GM23338 (cell line): ENCODE measurements around the gene PCSK4.

Source experiments
- CREB1 ChIP-seq: fragments of 250-450 bp; sonication (Bioruptor Pico); IDR thresholded peaks from 2 replicates; pipeline ENCODE4 v1.5.0; 2020; ENCODE audit warnings: low read depth, mild to moderate bottlenecking, moderate library complexity
- EZH2 ChIP-seq: fragments of 200-600 bp; sonication (generic); IDR thresholded peaks from one replicate; pipeline ENCODE4 v1.8.0; 2017; ENCODE audit warnings: antibody characterized with exemption, mild to moderate bottlenecking, low read depth; ENCODE audit not compliant: unreplicated experiment
- EZH2phosphoT487 ChIP-seq: fragments of 200-600 bp; sonication (generic); IDR thresholded peaks from one replicate; pipeline ENCODE4 v1.8.1; 2018; ENCODE audit warnings: antibody characterized with exemption; ENCODE audit not compliant: unreplicated experiment
- JUNB ChIP-seq: IDR thresholded peaks from one replicate; pipeline ENCODE4 v1.6.1; 2016; ENCODE audit warnings: antibody characterized with exemption; ENCODE audit not compliant: unreplicated experiment
- NANOG ChIP-seq: IDR thresholded peaks from 2 replicates; pipeline ENCODE4 v1.6.1; 2016; ENCODE audit warnings: antibody characterized with exemption, borderline replicate concordance
- POLR2AphosphoS5 ChIP-seq: IDR thresholded peaks from 2 replicates; pipeline ENCODE4 v1.6.1; 2016; ENCODE audit warnings: antibody characterized with exemption, low read depth
- STAT1 ChIP-seq: IDR thresholded peaks from one replicate; pipeline ENCODE4 v1.6.1; 2016; ENCODE audit warnings: antibody characterized with exemption; ENCODE audit not compliant: unreplicated experiment
- ZNF114 ChIP-seq: fragments of 250-450 bp; sonication (Bioruptor Pico); IDR thresholded peaks from 2 replicates; pipeline ENCODE4 v1.5.0; 2020; ENCODE audit warnings: mild to moderate bottlenecking, moderate library complexity
- ZNF331 ChIP-seq: fragments of 250-450 bp; sonication (Bioruptor Pico); IDR thresholded peaks from 2 replicates; pipeline ENCODE4 v1.5.0; 2020; ENCODE audit warnings: low read depth, mild to moderate bottlenecking, moderate library complexity
- TF ChIP-seq, protein P1 (sequence below), 2 experiments: fragments of 200-600 bp in 1 of 2; sonication (generic) in 1 of 2; conservative IDR thresholded peaks; 2 replicates each; pipeline versions ENCODE4 v1.5.1 to v1.6.1; 2016 to 2017; ENCODE audit warnings: antibody characterized with exemption in 2 of 2, low read depth in 2 of 2, mild to moderate bottlenecking in 2 of 2, moderate library complexity in 1 of 2
- TF ChIP-seq, protein P2 (sequence below): IDR thresholded peaks from one replicate; pipeline ENCODE4 v1.6.1; 2018; ENCODE audit warnings: antibody characterized with exemption; ENCODE audit not compliant: unreplicated experiment
- TF ChIP-seq, protein P3 (sequence below): IDR thresholded peaks from 2 replicates; pipeline ENCODE4 v1.6.1; 2016; ENCODE audit warnings: antibody characterized with exemption

DNA sequence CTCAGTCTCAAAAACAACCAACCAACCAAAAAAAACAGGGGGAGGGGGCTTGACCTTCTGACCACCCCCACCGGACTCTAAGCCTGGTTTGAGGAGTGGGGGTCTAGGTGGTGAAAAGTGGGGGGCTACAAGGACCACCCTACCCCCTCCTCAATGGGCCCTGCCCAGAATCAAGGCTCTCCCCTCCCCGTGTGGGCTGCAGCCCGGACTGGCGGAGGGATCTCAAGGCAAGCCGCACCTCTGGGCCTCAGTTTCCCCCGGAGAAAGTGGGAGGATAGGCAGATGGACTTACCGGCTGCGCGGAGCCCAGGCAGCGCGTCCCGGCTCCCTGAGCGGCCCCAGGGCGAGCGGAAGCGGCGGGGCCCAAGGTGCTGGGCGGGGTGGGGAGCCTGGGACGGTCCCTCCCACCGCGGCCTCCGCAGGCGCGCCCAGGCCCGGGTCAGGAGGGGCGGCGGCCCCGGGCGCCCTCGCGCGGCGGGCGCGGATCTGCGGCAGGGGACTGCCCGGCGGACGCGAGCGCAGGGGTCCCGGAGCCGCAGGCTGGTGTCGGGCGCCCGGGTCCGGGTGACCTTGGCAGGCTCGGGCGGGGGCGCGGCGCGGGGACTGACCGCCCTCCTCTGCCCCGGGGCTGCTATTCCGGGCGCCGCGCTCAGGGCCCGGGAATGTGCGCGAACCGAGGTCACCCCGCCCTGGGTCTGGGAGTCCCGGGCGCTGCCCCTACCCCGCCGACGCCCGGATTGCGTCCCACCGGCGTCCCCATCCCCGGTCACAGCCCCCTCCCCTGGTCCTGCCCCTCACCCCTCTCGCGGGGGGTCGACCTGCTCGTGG is 22.7 kb upstream of the PCSK4 start, which contains the start of gene ADAMTSL5:
- TF ChIP-seq EZH2 (no peak), EZH2phosphoT487 (no peak), POLR2AphosphoS5 (no peak), ZNF331 (CRISPR knock-in tag) (no peak), CREB1 (CRISPR knock-in tag) (no peak), JUNB (no peak), NANOG (no peak), STAT1 (no peak), ZNF114 (CRISPR knock-in tag) (no peak)
- TF ChIP-seq, protein P1, sequence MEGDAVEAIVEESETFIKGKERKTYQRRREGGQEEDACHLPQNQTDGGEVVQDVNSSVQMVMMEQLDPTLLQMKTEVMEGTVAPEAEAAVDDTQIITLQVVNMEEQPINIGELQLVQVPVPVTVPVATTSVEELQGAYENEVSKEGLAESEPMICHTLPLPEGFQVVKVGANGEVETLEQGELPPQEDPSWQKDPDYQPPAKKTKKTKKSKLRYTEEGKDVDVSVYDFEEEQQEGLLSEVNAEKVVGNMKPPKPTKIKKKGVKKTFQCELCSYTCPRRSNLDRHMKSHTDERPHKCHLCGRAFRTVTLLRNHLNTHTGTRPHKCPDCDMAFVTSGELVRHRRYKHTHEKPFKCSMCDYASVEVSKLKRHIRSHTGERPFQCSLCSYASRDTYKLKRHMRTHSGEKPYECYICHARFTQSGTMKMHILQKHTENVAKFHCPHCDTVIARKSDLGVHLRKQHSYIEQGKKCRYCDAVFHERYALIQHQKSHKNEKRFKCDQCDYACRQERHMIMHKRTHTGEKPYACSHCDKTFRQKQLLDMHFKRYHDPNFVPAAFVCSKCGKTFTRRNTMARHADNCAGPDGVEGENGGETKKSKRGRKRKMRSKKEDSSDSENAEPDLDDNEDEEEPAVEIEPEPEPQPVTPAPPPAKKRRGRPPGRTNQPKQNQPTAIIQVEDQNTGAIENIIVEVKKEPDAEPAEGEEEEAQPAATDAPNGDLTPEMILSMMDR (conservative IDR thresholded peaks at IDR 0.05; ENCODE audit: low read depth in 2 of 2) = peak in 1 of 2 experiments; percentile 40; a peak in 2 of 4 replicates
- TF ChIP-seq, protein P2, sequence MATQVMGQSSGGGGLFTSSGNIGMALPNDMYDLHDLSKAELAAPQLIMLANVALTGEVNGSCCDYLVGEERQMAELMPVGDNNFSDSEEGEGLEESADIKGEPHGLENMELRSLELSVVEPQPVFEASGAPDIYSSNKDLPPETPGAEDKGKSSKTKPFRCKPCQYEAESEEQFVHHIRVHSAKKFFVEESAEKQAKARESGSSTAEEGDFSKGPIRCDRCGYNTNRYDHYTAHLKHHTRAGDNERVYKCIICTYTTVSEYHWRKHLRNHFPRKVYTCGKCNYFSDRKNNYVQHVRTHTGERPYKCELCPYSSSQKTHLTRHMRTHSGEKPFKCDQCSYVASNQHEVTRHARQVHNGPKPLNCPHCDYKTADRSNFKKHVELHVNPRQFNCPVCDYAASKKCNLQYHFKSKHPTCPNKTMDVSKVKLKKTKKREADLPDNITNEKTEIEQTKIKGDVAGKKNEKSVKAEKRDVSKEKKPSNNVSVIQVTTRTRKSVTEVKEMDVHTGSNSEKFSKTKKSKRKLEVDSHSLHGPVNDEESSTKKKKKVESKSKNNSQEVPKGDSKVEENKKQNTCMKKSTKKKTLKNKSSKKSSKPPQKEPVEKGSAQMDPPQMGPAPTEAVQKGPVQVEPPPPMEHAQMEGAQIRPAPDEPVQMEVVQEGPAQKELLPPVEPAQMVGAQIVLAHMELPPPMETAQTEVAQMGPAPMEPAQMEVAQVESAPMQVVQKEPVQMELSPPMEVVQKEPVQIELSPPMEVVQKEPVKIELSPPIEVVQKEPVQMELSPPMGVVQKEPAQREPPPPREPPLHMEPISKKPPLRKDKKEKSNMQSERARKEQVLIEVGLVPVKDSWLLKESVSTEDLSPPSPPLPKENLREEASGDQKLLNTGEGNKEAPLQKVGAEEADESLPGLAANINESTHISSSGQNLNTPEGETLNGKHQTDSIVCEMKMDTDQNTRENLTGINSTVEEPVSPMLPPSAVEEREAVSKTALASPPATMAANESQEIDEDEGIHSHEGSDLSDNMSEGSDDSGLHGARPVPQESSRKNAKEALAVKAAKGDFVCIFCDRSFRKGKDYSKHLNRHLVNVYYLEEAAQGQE = no peak
- TF ChIP-seq, protein P3, sequence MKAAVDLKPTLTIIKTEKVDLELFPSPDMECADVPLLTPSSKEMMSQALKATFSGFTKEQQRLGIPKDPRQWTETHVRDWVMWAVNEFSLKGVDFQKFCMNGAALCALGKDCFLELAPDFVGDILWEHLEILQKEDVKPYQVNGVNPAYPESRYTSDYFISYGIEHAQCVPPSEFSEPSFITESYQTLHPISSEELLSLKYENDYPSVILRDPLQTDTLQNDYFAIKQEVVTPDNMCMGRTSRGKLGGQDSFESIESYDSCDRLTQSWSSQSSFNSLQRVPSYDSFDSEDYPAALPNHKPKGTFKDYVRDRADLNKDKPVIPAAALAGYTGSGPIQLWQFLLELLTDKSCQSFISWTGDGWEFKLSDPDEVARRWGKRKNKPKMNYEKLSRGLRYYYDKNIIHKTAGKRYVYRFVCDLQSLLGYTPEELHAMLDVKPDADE = no peak
